Gastroesophageal sphincter (tissue), 3 donors: ENCODE measurements around the gene SFI1.

Source experiments
- POLR2A ChIP-seq, 2 donors: fragments of 450-650 bp; IDR thresholded peaks; one replicate each; pipeline ENCODE4 v1.6.1; 2017; ENCODE audit warnings: antibody characterized with exemption in 2 of 2, mild to moderate bottlenecking in 2 of 2, moderate library complexity in 1 of 2
- POLR2AphosphoS5 ChIP-seq: sonication (generic); formaldehyde crosslinking; IDR thresholded peaks from one replicate; pipeline ENCODE4 v1.6.1; 2017; ENCODE audit warnings: antibody characterized with exemption
- TF ChIP-seq, protein P1 (sequence below), 4 experiments: fragments of 200-600 bp in 2 of 4; fragments of 450-650 bp in 2 of 4; sonication (generic) in 1 of 4; IDR thresholded peaks; one replicate each; pipeline ENCODE4 v1.5.1; 2017 to 2019; ENCODE audit warnings: antibody characterized with exemption in 4 of 4, mild to moderate bottlenecking in 2 of 4, moderate library complexity in 2 of 4

DNA sequence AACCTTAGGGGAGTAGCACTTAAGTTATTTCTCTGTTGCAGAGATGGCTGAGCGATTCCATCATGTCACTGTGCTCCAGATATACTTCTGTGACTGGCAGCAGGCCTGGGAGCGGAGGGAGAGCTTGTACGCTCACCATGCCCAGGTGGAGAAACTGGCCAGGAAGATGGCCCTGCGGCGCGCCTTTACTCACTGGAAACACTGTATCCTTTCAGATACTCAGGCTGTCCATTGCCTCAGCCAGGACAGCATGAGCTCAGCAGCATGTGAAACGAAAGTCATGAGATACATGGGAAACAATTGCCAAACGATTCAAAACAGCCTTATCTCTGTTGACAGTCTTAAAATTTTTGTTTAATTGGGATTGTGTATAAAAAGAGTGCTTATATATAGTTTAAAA, 78.9 kb downstream of the SFI1 start:
- TF ChIP-seq, protein P1, sequence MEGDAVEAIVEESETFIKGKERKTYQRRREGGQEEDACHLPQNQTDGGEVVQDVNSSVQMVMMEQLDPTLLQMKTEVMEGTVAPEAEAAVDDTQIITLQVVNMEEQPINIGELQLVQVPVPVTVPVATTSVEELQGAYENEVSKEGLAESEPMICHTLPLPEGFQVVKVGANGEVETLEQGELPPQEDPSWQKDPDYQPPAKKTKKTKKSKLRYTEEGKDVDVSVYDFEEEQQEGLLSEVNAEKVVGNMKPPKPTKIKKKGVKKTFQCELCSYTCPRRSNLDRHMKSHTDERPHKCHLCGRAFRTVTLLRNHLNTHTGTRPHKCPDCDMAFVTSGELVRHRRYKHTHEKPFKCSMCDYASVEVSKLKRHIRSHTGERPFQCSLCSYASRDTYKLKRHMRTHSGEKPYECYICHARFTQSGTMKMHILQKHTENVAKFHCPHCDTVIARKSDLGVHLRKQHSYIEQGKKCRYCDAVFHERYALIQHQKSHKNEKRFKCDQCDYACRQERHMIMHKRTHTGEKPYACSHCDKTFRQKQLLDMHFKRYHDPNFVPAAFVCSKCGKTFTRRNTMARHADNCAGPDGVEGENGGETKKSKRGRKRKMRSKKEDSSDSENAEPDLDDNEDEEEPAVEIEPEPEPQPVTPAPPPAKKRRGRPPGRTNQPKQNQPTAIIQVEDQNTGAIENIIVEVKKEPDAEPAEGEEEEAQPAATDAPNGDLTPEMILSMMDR (IDR thresholded peaks at IDR 0.05) = no peak
- TF ChIP-seq POLR2A (IDR thresholded peaks at IDR 0.05) (no peak), POLR2AphosphoS5 (no peak)
